Body of pancreas (tissue), 4 donors: Measurements from ENCODE around the gene TMEM117. TPM values are rescaled to one million over a fixed set of nuclear protein-coding genes. Genes with fewer than 3 reads are reported as not detected.

ENCODE experiments used
- ATAC-seq: fragments of 150-250 bp; one replicate; pipeline ENCODE4 v1.9.1; 2016
- DNase-seq, 4 donors: peaks; one replicate each; pipeline ENCODE4 v3.0.0-alpha.2; 2019
- H3K27ac ChIP-seq, 4 donors: fragments of 200-600 bp; sonication (generic); 1 replicate in 3 of 4; 2 replicates in 1 of 4; pipeline versions ENCODE4 v1.5.1 to v1.6.1; 2016 to 2019; ENCODE audit warnings: mild to moderate bottlenecking in 1 of 4, mixed read lengths in 1 of 4, moderate library complexity in 1 of 4
- H3K27me3 ChIP-seq, 2 donors: fragments of 200-600 bp; sonication (generic); one replicate each; pipeline ENCODE4 v1.6.0; 2016; ENCODE audit warnings: mild to moderate bottlenecking in 1 of 2
- H3K36me3 ChIP-seq, 2 donors: fragments of 200-600 bp; sonication (generic); replicated peaks in 1 of 2; 2 replicates each; pipeline ENCODE4 v1.5.1; 2016; ENCODE audit warnings: low read depth in 2 of 2; ENCODE audit not compliant: insufficient read depth in 1 of 2
- H3K4me1 ChIP-seq: fragments of 200-600 bp; sonication (generic); one replicate; pipeline ENCODE4 v1.6.0; 2016
- H3K4me3 ChIP-seq, 2 donors: fragments of 200-600 bp; sonication (generic); 1 replicate in 1 of 2; 2 replicates in 1 of 2; pipeline ENCODE4 v1.5.1; 2016 to 2019
- H3K9me3 ChIP-seq, 3 donors: fragments of 200-600 bp; sonication (generic); 1 replicate in 2 of 3; 2 replicates in 1 of 3; pipeline ENCODE4 v1.5.1; 2016
- CTCF ChIP-seq, 7 experiments: fragments of 450-650 bp in 4 of 7; fragments of 200-600 bp in 3 of 7; sonication (generic) in 3 of 7; IDR thresholded peaks; one replicate each; pipeline ENCODE4 v1.5.1; 2016 to 2019; ENCODE audit warnings: antibody characterized with exemption in 7 of 7
- POLR2A ChIP-seq, 3 donors: fragments of 450-650 bp; IDR thresholded peaks; one replicate each; pipeline ENCODE4 v1.6.1; 2016; ENCODE audit warnings: antibody characterized with exemption in 3 of 3, mild to moderate bottlenecking in 2 of 3
- WGBS, 2 donors: methylation state at CpG; one replicate each; pipeline ENCODE4 v1.1.5; 2017; 5-methylcytosine and 5-hydroxymethylcytosine counted together
- intact Hi-C: fragments of 100-400 bp; cut with DNase I; formaldehyde crosslinking; loops from one replicate; pipeline ENCODE4 v1.15.1; 2023
- total RNA-seq, 2 donors: library from RNA; depleted of rRNA; stranded (reverse); fragments of >200 nt; gene quantifications; one replicate each; pipeline ENCODE4 v1.1.0, GENCODE V29; 2016

The TMEM117 gene
- total RNA-seq, 2 donors from 2014 or later: 19.2 to 23.4 TPM

GRCh38 chr12:43982544-43982943 is 146.7 kb downstream of the TMEM117 start:
- no peak overlapping the region for H3K4me3 ChIP-seq
- no peak overlapping the region for H3K27ac ChIP-seq
- H3K4me1 ChIP-seq: no peaks in the 10 kb centered on the region
- WGBS, 2 donors: 89 to 98% methylated on average over 2 of the region's 2 CpGs
- intact Hi-C loops: no loop called here
- H3K9me3 ChIP-seq: no peaks in the 10 kb centered on the region
- no peaks in the 10 kb centered on the region for H3K27me3 ChIP-seq
- no peaks in the 10 kb centered on the region for H3K36me3 ChIP-seq
- ATAC-seq: no peak
- DNase-seq: no peak
- TF ChIP-seq POLR2A (IDR thresholded peaks at IDR 0.05): no peak

GRCh38 chr12:43988838-43989560 is 153.1 kb downstream of the TMEM117 start:
- 64 to 66% methylated on average over 5 of the region's 5 CpGs for WGBS, 2 donors
- H3K27me3 ChIP-seq: no peaks in the 10 kb centered on the region
- H3K4me3 ChIP-seq: no peak overlapping the region
- no peaks in the 10 kb centered on the region for H3K36me3 ChIP-seq
- ATAC-seq (no peak), DNase-seq (no peak)
- no peak for TF ChIP-seq CTCF (IDR thresholded peaks at IDR 0.05)
- no peak for TF ChIP-seq POLR2A (IDR thresholded peaks at IDR 0.05)
- intact Hi-C loops: no loop called here
- no peaks in the 10 kb centered on the region for H3K4me1 ChIP-seq
- no peak overlapping the region for H3K27ac ChIP-seq
- no peaks in the 10 kb centered on the region for H3K9me3 ChIP-seq

- no peak for ATAC-seq
- Histone ChIP-seq H3K4me3 (no peak overlapping the region), H3K27me3 (no peaks in the 10 kb centered on the region), H3K9me3 (no peaks in the 10 kb centered on the region), H3K4me1 (no peaks in the 10 kb centered on the region), H3K36me3 (no peaks in the 10 kb centered on the region), H3K27ac (no peak overlapping the region)
- intact Hi-C loops: no loop called here
- DNase-seq: no peak
- TF ChIP-seq CTCF (IDR thresholded peaks at IDR 0.05): no peak
- no peak for TF ChIP-seq POLR2A (IDR thresholded peaks at IDR 0.05)
Measured at GRCh38 chr12:43992856-43993255, 157.0 kb downstream of the TMEM117 start.

GRCh38 chr12:44000309-44000952 is 164.6 kb downstream of the TMEM117 start:
- TF ChIP-seq POLR2A (IDR thresholded peaks at IDR 0.05) (no peak), CTCF (IDR thresholded peaks at IDR 0.05) (peak in 6 of 7 experiments; percentile 27 to 45 (median 37))
- 81 to 89% methylated on average over 4 to 5 of the region's 5 CpGs for WGBS, 2 donors
- Histone ChIP-seq H3K4me3 (no peak overlapping the region), H3K27ac (no peak overlapping the region), H3K27me3 (no peaks in the 10 kb centered on the region), H3K9me3 (no peaks in the 10 kb centered on the region), H3K4me1 (no peaks in the 10 kb centered on the region), H3K36me3 (no peaks in the 10 kb centered on the region)
- peak; percentile 67 for ATAC-seq
- DNase-seq: peak; percentile 14 to 43 (median 40)
- intact Hi-C loops: no loop called here

- Histone ChIP-seq H3K4me3 (no peak overlapping the region), H3K36me3 (no peaks in the 10 kb centered on the region), H3K4me1 (no peaks in the 10 kb centered on the region), H3K27ac (no peak overlapping the region), H3K9me3 (no peaks in the 10 kb centered on the region), H3K27me3 (no peaks in the 10 kb centered on the region)
- 87% methylated on average over 2 of the region's 2 CpGs for WGBS, 2 donors
- no peak for TF ChIP-seq CTCF (IDR thresholded peaks at IDR 0.05)
- no peak for TF ChIP-seq POLR2A (IDR thresholded peaks at IDR 0.05)
- intact Hi-C loops: no loop called here
- ATAC-seq: no peak
- no peak for DNase-seq
Measured at GRCh38 chr12:44002607-44003006, 166.7 kb downstream of the TMEM117 start.
